Endodermal cell (in vitro differentiated cells): Measurements from ENCODE around the gene CNNM3. TPM values are rescaled to one million over a fixed set of nuclear protein-coding genes. Genes with fewer than 3 reads are reported as not detected.

ENCODE experiments used
- DNase-seq: peaks from one replicate; pipeline ENCODE4 v3.0.0-alpha.2; 2017
- H3K27ac ChIP-seq: 2 replicates; pipeline ENCODE4 v1.5.1; 2013; ENCODE audit warnings: mild to moderate bottlenecking, low read depth, low read length, moderate library complexity
- H3K27me3 ChIP-seq: 2 replicates; pipeline ENCODE4 v1.6.1; 2013; ENCODE audit warnings: mild to moderate bottlenecking, low read length, moderate library complexity; ENCODE audit not compliant: insufficient read depth, control insufficient read depth, poor library complexity, severe bottlenecking
- H3K36me3 ChIP-seq: 2 replicates; pipeline ENCODE4 v1.7.0; 2013; ENCODE audit warnings: mild to moderate bottlenecking, low read length, moderate library complexity; ENCODE audit not compliant: control insufficient read depth, insufficient read depth
- H3K4me1 ChIP-seq: one replicate; pipeline ENCODE4 v1.7.0; 2013; ENCODE audit warnings: low read length; ENCODE audit not compliant: control insufficient read depth, insufficient read depth
- H3K4me3 ChIP-seq: 2 replicates; pipeline ENCODE4 v1.5.1; 2013; ENCODE audit warnings: mild to moderate bottlenecking, low read length, moderate library complexity
- H3K9ac ChIP-seq: 2 replicates; pipeline ENCODE4 v1.6.1; 2013; ENCODE audit warnings: mild to moderate bottlenecking, low read length, moderate library complexity; ENCODE audit not compliant: poor library complexity, severe bottlenecking; ENCODE audit errors: extremely low read depth
- H3K9me3 ChIP-seq: 2 replicates; pipeline ENCODE4 v1.6.1; 2013; ENCODE audit warnings: mild to moderate bottlenecking, low read length, moderate library complexity; ENCODE audit not compliant: control insufficient read depth
- H3K27ac Mint-ChIP-seq: 2 replicates; pipeline ENCODE4 v1.8.0; 2020; ENCODE audit warnings: mixed read lengths
- H3K27me3 Mint-ChIP-seq: 2 replicates; pipeline ENCODE4 v1.8.0; 2021; ENCODE audit warnings: mild to moderate bottlenecking, mixed read lengths; ENCODE audit not compliant: insufficient read depth
- H3K36me3 Mint-ChIP-seq: 2 replicates; pipeline ENCODE4 v1.8.0; 2020; ENCODE audit warnings: low read depth, mixed read lengths
- H3K4me1 Mint-ChIP-seq: 2 replicates; pipeline ENCODE4 v1.8.0; 2020; ENCODE audit warnings: mixed read lengths
- H3K4me3 Mint-ChIP-seq: 2 replicates; pipeline ENCODE4 v1.8.0; 2020; ENCODE audit warnings: mild to moderate bottlenecking, moderate library complexity, mixed read lengths
- H3K9me3 Mint-ChIP-seq: 2 replicates; pipeline ENCODE4 v1.8.0; 2020; ENCODE audit warnings: mild to moderate bottlenecking, mixed read lengths
- WGBS, 2 experiments: methylation state at CpG; one replicate each; pipeline versions ENCODE4 v1.1.5 to v1.1.7; 2013; ENCODE audit warnings: missing lambda C conversion rate in 2 of 2, mixed read lengths in 1 of 2; ENCODE audit not compliant: insufficient coverage in 1 of 2, insufficient read length in 1 of 2; 5-methylcytosine and 5-hydroxymethylcytosine counted together
- total RNA-seq, 2 donors: library from RNA; stranded (reverse); fragmentation: NEBNext Ultra II Directional in 1 of 2; extraction: Animal tissue kit (Norgen Biotek cat#: 25700) in 1 of 2; gene quantifications; 2 replicates in 1 of 2; 3 replicates in 1 of 2; pipeline ENCODE4 v1.2.1, GENCODE V29; 2021
- TF ChIP-seq, protein P1 (sequence below): fragments of 200-600 bp; sonication (generic); conservative IDR thresholded peaks from 2 replicates; pipeline ENCODE4 v1.5.0; 2021; ENCODE audit warnings: antibody characterized with exemption, mild to moderate bottlenecking

The CNNM3 gene
- total RNA-seq, 2 donors from 2014 or later: 33.1 to 34.8 TPM

DNA sequence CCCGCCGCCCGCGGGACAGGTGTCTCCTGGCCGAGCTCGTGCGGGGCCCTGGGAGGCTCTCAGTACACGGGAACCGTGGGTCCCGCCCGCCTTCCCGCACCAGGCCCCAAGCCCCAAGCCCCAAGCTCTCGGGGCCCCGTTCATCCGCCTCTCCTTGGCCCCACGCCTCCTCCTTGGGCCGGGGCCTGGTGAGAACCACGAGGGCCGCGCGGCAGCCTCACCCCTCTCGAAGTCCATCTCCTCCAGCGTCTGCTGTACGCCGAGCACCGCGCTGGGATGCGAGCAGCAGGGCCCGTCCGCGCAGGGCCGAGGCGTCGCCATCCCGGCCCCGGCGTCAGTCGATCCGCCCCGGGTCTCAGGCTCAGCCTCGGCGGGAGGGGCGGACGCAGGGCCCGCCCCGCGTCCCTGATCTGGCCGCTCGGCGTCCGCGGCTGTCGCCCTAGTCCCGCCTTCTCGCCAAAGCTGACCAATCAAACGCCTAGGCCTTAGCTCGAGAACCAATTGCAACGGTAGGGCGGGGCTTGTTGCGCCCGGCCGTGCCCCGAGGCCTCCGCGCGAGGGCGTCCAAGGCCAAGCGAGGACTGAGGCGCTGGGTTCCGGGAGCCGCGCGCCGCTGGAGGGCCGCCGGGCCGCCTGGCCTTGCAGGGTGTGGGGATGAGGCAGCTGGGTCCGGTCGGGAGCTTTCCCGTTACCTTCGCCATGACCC, 41.8 kb downstream of the CNNM3 start, which contains the start of gene ANKRD39:
Gene ANKRD39, minus strand, starts transcription at position 350 of the 706 bp plus-strand sequence. Its CDS starts 29 bp downstream, at position 321.
- 0% methylated on average over 37 to 81 of the region's 81 CpGs for WGBS, 2 experiments
- H3K9ac ChIP-seq: peak within 1 kb of the TSS; percentile 53
- Mint-ChIP-seq H3K36me3 (peaks cover 22% of the 10 kb centered on the region), H3K4me1 (peaks cover 17% of the 10 kb centered on the region), H3K9me3 (no peaks in the 10 kb centered on the region), H3K4me3 (peak within 1 kb of the TSS; percentile 72), H3K27me3 (no peaks in the 10 kb centered on the region), H3K27ac (peak within 1 kb of the TSS; percentile 91)
- peaks cover 5% of the 10 kb centered on the region for H3K4me1 ChIP-seq
- H3K9me3 ChIP-seq: no peaks in the 10 kb centered on the region
- TF ChIP-seq, protein P1, sequence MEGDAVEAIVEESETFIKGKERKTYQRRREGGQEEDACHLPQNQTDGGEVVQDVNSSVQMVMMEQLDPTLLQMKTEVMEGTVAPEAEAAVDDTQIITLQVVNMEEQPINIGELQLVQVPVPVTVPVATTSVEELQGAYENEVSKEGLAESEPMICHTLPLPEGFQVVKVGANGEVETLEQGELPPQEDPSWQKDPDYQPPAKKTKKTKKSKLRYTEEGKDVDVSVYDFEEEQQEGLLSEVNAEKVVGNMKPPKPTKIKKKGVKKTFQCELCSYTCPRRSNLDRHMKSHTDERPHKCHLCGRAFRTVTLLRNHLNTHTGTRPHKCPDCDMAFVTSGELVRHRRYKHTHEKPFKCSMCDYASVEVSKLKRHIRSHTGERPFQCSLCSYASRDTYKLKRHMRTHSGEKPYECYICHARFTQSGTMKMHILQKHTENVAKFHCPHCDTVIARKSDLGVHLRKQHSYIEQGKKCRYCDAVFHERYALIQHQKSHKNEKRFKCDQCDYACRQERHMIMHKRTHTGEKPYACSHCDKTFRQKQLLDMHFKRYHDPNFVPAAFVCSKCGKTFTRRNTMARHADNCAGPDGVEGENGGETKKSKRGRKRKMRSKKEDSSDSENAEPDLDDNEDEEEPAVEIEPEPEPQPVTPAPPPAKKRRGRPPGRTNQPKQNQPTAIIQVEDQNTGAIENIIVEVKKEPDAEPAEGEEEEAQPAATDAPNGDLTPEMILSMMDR: peak; percentile 86
- H3K27ac ChIP-seq: peak within 1 kb of the TSS; percentile 44
- peak within 1 kb of the TSS; percentile 91 for H3K4me3 ChIP-seq
- H3K36me3 ChIP-seq: peaks cover 36% of the 10 kb centered on the region
- H3K27me3 ChIP-seq: no peaks in the 10 kb centered on the region
- peak; percentile 99 for DNase-seq

DNA sequence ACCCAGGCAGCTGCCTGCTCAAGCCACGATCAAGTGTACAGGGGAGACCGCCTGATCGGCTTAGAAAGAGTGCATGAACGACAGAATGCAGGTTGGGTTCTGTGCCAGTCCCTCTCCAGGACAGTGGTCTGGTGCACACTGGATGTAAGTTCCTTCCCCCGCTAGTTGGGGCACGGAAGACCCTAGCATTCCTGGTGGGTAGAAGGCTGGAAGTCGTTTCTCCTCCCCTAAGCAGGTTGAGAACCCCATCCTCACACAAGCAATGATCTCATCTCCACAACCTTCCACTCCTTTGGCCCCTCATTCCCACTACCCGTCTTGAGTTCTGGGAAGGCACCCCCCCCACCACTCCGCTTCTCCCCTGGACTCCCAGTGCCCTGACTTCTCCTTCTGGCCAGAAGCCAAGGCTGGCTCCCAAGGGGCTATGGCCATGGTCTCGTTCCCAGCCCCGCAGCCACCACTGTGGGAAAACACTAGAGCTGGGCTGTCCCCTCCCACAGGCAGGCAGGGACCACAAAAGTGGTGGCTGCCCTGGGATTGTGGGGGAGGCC, 43.1 kb downstream of the CNNM3 start:
- H3K9me3 Mint-ChIP-seq: no peaks in the 10 kb centered on the region
- no peaks in the 10 kb centered on the region for H3K9me3 ChIP-seq
- DNase-seq: no peak
- H3K36me3 ChIP-seq: peaks cover 37% of the 10 kb centered on the region
- no peaks in the 10 kb centered on the region for H3K27me3 ChIP-seq
- H3K36me3 Mint-ChIP-seq: peaks cover 25% of the 10 kb centered on the region
- peak overlapping the region; percentile 72 for H3K4me3 Mint-ChIP-seq
- 62 to 66% methylated on average over 5 to 11 of the region's 11 CpGs for WGBS, 2 experiments
- H3K9ac ChIP-seq: peak overlapping the region; percentile 25
- H3K27ac Mint-ChIP-seq: peak overlapping the region; percentile 91
- peak overlapping the region; percentile 32 for H3K27ac ChIP-seq
- peak overlapping the region; percentile 72 for H3K4me3 ChIP-seq
- peaks cover 5% of the 10 kb centered on the region for H3K4me1 ChIP-seq
- H3K4me1 Mint-ChIP-seq: peaks cover 17% of the 10 kb centered on the region
- TF ChIP-seq, protein P1: no peak
- no peaks in the 10 kb centered on the region for H3K27me3 Mint-ChIP-seq

DNA sequence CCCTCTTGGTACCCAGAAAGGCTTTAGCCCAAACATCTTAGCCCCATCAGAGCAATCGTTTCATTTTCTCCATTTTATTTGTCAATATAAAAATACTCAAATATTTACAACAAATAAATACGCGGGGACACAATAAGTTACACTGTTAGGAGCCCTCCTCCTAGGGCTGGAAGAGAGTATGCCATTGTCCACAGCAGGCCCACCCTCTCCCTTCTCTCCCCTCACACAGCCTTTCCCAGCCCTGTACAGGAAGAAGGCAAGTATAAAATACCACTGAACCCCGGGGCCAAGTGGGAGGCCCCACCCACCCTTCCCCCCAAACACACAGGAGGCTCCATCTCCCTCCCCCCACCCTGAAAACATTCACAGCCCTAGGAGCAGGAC, 43.6 kb downstream of the CNNM3 start:
- no peak overlapping the region for H3K27ac ChIP-seq
- H3K4me1 ChIP-seq: peaks cover 5% of the 10 kb centered on the region
- H3K4me3 Mint-ChIP-seq: no peak overlapping the region
- H3K4me3 ChIP-seq: no peak overlapping the region
- whole genome bisulfite sequencing, 2 experiments: 92 to 93% methylated on average over 2 to 4 of the region's 4 CpGs
- peaks cover 37% of the 10 kb centered on the region for H3K36me3 ChIP-seq
- H3K36me3 Mint-ChIP-seq: peaks cover 27% of the 10 kb centered on the region
- H3K4me1 Mint-ChIP-seq: peaks cover 17% of the 10 kb centered on the region
- no peak for DNase-seq
- no peaks in the 10 kb centered on the region for H3K9me3 ChIP-seq
- peak overlapping the region; percentile 91 for H3K27ac Mint-ChIP-seq
- no peaks in the 10 kb centered on the region for H3K9me3 Mint-ChIP-seq
- no peaks in the 10 kb centered on the region for H3K27me3 ChIP-seq
- TF ChIP-seq, protein P1: no peak
- H3K27me3 Mint-ChIP-seq: no peaks in the 10 kb centered on the region
- H3K9ac ChIP-seq: no peak overlapping the region
